Medulla oblongata (tissue), 1 donor: ENCODE results near the gene MPC1L.

Experiments
- DNase-seq: peaks from one replicate; pipeline ENCODE4 v3.0.0-alpha.2; 2015; ENCODE audit errors: extremely low spot score

The MPC1L gene

GRCh38 chrX:40628506-40628905, 5.3 kb downstream of the MPC1L start:
- DNase-seq: no peak

GRCh38 chrX:40632199-40632598, 9.0 kb downstream of the MPC1L start:
- DNase-seq: no peak

GRCh38 chrX:40637687-40638086, 14.5 kb downstream of the MPC1L start:
- DNase-seq: no peak

- peak; percentile 64 for DNase-seq
Measured at GRCh38 chrX:40644176-40644575, 20.9 kb downstream of the MPC1L start.

GRCh38 chrX:40644821-40645358, 21.7 kb downstream of the MPC1L start:
- peak; percentile 74 for DNase-seq

- peak; percentile 22 for DNase-seq
Measured at GRCh38 chrX:40646489-40647306, 23.5 kb downstream of the MPC1L start.

- peak; percentile 87 for DNase-seq
Measured at GRCh38 chrX:40647307-40648197, 24.3 kb downstream of the MPC1L start, which contains the start of gene CXorf38. Gene CXorf38, minus strand, starts transcription at chrX:40647561. Its CDS starts 41 bp downstream, at chrX:40647520.

- DNase-seq: peak; percentile 72
Measured at GRCh38 chrX:40651620-40652223, 28.5 kb downstream of the MPC1L start.

- DNase-seq: no peak
Measured at GRCh38 chrX:40652664-40653063, 29.4 kb downstream of the MPC1L start.

GRCh38 chrX:40653535-40653934, 30.3 kb downstream of the MPC1L start:
- no peak for DNase-seq

- DNase-seq: no peak
Measured at GRCh38 chrX:40660381-40660780, 37.2 kb downstream of the MPC1L start.

- no peak for DNase-seq
Measured at GRCh38 chrX:40661489-40661888, 38.3 kb downstream of the MPC1L start.

- DNase-seq: no peak
Measured at GRCh38 chrX:40663078-40663740, 40.0 kb downstream of the MPC1L start.

- DNase-seq: peak; percentile 30
Measured at GRCh38 chrX:40663880-40664630, 40.8 kb downstream of the MPC1L start.

- no peak for DNase-seq
Measured at GRCh38 chrX:40671126-40671525, 47.9 kb downstream of the MPC1L start.
